ENCODE measurements around the gene CTNS. TPM values are rescaled to one million over a fixed set of nuclear protein-coding genes. Genes with fewer than 3 reads are reported as not detected.
A peak's percentile ranks its signal among the peaks of the same experiment; 100 is the strongest.

CTNS gene
- total RNA-seq, 2 donors from 2014 or later: 8.3 to 9.6 TPM

DNA sequence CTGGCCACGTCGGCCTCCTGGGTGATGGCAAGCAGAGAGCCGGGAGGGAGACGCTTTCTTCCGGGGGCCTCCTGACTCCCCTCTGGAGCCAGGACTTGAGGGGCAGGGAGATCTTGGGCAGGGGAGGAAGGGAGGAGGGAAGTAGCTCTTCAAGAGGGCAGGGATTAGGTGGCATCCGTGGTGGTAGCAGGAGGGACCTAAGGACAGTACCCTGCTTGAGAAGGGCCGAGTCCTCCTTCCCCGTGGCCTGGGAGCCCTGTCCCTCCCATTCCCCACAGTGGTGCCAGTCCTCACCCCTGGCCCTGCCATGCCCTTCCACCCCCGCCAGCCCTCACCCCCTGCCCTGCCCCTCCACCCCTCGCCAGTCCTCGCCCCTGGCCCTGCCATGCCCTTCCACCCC lies 19.2 kb downstream of the CTNS start:
- intact Hi-C loops (cut with DNase I): no loop called here
- ATAC-seq: no peak
- DNase-seq: no peak

DNA sequence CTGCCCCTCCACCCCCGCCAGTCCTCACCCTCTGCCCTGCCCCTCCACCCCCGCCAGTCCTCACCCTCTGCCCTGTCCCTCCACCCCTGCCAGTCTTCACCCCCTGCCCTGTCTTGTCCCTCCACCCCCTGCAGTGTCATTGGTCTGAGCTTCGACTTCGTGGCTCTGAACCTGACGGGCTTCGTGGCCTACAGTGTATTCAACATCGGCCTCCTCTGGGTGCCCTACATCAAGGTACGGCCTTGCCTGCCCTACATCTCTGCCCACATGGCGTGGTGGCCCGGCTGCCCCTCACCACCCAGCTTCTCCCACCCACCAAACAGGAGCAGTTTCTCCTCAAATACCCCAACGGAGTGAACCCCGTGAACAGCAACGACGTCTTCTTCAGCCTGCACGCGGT lies 19.8 kb downstream of the CTNS start:
- intact Hi-C loops (cut with DNase I): no loop called here

DNA sequence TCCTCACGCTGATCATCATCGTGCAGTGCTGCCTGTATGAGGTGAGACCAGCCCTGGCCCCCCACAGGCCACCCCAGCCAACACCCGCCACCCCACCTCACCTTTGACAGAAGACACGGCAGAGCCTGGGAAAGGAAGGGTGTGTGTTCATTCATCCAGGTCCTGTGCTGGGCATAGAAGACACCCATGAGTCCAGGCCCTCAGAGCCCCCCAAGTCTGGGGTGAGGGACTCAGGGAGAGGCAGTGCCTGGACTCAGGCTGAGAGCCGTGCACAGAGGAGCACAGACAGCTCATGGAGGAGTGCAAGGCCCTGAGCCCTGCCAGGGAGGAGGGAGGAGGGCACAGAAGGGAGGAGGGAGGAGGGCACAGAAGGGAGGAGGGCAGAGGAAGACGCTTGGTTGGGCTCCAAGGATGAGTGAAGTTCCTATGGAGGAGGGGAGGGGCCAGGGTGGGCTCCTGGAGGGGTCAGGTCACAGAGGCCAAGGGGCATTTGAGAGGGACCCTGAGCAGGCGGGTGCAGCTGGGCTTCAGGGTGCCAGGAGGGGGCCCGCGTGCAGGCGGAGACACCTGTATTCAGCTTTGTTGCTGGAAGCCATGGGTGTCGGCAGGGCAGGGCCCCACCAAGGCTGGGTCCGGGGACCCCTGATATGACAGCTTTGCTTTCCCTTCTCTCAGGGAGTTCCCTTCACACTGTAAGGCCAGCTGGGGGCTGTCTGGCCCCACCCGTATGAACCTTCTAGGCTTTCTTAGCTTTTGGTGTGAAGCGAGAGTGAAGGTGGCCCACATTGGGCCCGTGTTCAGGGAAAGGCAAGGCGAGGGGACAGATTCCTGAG lies 20.4 kb downstream of the CTNS start:
- no peak for DNase-seq
- no peak for ATAC-seq
- intact Hi-C loops (cut with DNase I): no loop called here

More for the DNA sequence above, 19.8 kb downstream of the CTNS start:
- no peak for DNase-seq
- ATAC-seq: no peak

DNA sequence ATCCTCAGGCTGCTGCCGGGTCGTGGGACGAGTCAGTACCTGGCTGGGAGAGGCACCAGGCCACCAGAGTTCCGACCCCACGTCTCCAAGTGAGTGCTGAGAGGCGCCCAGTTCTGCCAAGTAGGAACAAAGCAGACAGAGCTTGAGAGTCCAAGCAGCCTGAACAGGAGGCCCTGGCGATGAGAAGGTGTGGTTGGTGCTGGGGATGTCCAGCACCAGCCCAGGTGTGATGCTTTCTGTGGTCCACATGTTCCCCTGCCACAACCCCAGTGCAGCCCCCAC lies 21.0 kb downstream of the CTNS start:
- intact Hi-C loops (cut with DNase I): no loop called here
- DNase-seq (no peak), ATAC-seq (no peak)

DNA sequence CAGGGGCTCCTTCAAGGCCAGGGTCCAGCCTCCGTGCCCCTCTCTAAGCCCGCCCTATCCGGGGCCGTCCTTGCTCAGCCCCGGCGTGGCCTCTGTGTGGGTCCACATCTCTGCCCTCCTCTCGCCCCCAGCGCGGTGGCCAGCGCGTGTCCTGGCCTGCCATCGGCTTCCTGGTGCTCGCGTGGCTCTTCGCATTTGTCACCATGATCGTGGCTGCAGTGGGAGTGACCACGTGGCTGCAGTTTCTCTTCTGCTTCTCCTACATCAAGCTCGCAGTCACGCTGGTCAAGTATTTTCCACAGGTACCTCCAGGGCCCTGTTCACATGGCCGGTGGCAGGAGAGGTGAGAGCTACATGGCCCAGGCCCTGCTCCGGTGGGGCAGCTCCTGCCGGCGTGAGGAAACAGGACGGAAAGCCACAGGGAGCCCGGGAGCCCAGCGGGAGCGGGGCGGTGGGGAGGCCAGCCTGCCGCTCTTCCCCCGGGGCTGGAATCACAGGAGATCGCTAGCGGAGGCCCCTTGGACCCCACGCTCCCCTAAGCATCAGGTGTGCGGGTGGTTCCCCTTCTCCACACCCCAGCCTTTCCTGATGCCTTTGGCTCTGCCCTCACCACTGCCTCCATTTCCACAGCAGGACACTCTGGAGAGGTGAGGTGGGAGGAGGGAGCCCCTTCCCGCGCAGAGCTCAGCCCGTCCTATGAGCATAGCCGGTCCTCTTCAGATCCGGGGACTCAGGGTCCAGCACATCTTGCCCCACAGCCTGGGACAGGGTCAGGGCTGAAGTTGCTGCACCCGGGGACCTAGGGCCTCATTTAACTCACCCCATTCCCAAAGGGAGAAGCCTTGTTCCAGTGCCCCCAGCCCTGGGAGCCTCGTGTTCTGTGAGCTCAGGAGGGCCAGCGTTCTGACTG lies 21.6 kb downstream of the CTNS start:
- intact Hi-C loops (cut with DNase I): no loop called here
- DNase-seq (no peak), ATAC-seq (no peak)

DNA sequence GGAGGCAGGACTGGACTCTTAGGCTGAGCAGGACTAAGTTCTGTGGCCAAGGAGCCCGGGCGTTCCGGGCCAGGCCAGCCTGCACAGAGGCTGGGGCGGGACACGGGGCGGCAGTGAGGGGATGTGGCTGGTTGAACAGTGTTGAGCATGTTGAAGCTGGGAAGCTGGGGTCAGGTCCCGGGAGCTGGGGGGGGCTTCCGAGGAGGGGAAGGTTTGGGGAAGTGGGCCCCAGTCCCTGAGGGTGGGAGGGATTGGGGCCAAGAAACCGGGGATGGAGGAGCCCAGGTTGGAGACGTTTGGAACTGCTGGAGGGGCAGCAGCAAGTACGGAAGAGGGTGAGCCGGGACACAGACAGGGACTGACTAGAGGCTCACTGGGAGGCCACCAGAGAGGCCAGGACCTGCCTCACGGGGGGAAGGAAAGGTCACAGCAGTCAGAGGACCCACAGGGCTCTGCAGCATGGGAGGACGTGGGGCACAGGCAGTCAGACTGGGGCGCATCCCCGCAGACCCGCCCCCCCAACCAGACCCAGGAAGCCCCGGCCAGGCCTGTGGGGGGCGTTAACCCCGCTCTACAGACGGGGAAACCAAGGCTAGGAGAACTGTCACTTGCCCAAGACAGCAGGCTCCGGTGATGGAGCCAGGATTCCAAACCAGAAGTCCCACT lies 22.4 kb downstream of the CTNS start:
- intact Hi-C loops (cut with DNase I): no loop called here
- peak in 1 of 2 donors; percentile 3 for ATAC-seq

DNA sequence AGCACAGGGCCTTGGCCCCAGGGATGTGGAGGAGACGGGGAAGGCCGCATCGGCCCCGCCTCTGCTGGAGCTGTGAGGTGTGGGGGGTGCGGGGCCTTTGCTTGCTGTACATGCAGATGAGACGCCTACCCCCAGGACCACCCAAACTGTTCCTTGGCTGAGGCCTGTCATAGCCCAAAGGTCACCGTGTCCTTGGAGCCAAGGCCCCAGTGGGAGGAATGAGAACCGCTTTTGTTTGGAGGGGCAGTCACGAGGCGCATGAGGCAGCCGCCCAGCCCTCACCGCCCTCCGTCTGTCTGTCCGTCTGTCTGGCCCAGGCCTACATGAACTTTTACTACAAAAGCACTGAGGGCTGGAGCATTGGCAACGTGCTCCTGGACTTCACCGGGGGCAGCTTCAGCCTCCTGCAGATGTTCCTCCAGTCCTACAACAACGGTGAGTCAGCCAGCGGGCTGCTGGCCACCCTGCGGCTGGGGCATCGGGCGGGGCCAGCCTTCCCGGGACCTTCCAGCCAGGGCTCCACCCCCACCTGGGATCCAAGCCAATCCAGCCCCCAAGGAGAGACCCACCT lies 23.1 kb downstream of the CTNS start:
- peak; percentile 63 to 78 for ATAC-seq
- intact Hi-C loops (cut with DNase I): no loop called here

More for the DNA sequence above, 22.4 kb downstream of the CTNS start:
- no peak for DNase-seq

DNA sequence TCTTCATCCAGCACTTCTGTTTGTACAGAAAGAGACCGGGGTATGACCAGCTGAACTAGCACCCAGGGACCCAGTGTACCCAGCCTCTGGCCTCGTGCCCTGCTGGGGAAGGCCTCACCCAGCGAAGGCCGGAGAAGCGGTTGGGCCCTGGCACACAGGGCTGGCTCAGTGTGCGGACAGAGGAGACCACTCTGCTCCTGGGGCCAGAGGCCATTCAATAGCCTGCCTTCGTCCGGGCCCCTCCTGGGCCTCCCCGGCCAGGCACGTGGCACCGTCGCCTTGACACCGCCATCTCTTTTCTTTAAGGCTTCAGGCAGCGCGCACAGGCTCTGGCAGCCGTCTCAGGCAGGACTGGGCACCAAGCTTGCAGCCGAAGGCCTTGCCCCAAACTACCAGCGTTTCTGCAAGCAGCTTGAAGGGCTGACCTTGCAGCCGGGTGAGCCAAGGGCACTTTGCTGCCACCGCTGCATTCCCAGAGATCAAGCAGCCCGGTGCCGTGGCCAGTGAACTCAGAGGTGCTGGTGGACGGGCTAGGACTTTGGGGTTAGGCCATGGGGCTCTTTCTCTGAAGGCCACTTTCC lies 23.8 kb downstream of the CTNS start:
- intact Hi-C loops (cut with DNase I): no loop called here
- ATAC-seq (peak; percentile 22 to 24), DNase-seq (no peak)

More for the DNA sequence above, 23.1 kb downstream of the CTNS start:
- peak; percentile 84 for DNase-seq

DNA sequence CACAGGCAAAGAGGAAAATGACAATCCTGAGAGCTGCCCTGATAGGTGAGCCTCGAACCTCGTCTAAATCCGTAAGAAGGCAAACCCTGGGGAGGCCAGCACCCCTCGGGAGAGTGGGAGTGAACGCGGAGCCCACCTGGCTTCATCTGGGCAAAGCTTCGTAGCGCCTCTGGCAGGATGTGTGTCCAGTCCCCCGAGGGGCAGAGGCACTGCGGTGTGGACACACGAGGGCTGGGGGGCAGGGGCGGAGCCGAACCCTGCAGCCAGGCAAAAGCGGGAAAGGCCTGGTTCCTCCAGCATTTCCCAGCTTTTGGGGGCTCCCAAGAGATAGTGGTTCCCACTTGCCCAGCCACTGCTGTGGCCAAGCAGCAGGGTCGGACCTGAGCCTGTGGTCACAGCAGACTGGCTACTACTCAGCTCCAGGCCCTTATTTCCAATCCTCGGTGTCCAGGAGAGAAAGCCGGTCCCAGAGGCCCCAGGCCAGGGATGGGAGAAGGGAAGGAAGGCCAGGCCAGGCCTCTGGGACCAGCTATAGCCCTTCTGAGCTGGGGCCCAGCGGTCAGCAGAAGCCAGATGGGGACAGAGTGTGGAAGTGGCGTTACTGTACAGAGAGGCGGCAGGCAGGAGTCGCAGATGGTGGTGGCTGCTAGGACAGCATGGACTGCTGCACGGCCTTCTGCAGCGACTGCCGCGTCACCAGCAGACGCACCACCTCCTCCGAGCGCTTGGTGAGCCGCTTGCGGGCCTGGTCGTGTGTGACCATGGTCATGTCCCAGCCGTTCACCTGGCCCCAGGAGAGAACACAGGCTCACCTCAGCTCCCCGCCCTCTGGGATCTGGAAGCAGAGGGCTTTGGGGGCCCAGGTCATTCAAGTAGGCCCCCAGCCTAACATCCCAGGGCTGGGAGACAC lies 26.8 kb downstream of the CTNS start:
- no peak for ATAC-seq
- DNase-seq: no peak
- intact Hi-C loops (cut with DNase I): no loop called here

DNA sequence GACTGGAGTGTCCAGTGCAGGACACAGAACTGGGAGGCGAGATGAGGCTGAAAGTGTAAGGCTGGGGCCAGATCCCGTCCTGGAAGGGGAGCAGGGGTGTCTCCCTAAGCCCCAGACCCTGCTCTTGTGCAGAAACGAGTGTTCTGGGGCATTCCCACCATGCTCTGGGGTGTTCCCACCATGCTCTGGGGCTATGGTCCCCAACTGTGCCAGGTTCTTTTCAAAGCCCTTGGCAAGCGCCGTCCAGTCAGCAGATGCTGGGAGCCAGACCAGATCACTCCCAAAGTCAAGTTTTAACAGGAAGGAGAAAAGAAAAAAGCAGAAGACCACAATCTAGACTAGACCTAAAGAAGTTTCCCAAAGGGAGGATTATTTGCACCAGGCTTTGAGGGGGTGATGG lies 29.3 kb downstream of the CTNS start:
- intact Hi-C loops (cut with DNase I): no loop called here
- ATAC-seq (no peak), DNase-seq (no peak)

DNA sequence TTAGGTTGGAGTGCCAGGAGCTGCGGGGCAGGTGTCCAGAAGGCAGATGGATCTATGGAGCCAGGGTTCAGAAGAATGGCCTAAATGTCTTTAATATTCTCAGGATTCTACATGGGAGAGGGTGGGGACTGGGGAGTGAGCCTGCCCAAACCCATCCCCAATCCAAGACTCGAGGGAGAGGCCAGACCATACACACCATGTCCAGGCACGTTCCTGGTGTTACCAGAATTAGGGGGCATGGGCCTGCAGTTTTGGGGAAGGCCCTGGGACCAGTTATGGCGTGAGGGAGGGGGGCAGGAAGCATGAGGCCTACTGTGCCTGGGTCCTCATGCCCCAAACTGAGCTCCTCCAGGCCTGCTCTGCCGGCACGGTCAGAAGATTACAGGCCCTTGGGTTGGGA lies 30.0 kb downstream of the CTNS start:
- intact Hi-C loops (cut with DNase I): no loop called here
- DNase-seq: no peak
- no peak for ATAC-seq

DNA sequence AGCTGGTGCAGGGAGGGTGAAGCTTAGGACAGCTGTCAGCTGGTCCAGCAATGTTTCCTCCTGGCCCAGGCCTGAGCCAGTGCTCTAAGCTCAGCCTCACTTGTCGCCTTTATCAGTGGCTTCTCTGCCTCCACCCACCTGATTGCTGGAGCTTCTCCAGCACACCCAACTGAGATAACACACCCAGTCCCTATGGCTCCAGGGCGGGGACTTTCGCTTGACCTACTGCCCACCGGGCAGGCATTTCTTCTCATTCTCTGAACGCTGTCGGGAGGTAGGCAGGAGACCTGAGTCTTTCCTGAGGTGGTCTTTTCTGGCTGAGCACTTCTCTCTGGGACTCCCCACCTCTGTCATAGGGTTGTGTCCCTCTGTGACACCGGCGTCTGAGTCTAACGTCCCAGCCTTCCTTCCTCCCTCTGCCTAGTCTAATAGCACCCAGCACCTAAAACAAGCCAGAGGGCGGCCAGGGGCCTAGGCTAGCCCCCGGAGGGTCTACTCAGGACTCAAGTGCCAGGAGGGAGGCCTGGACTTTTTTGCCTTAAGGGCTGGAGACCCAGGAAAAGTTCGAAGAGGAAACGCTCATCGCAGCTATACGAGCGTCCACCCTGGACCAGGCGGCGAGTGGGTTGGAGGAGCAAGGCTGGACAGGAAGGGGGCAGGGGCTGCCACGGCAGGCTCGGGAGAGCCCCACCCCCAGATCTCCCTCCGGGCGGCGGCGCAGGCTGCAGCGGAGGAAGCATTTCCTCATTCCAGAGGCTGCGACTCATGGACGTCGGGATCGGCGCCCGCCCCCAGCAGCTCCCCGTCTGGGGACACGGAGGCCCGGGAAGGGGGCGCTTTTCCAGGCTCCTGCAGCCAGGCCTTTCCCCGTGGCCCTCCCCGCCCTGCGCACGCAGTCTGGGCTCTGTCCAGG lies 31.1 kb downstream of the CTNS start:
- DNase-seq: peak; percentile 94

DNA sequence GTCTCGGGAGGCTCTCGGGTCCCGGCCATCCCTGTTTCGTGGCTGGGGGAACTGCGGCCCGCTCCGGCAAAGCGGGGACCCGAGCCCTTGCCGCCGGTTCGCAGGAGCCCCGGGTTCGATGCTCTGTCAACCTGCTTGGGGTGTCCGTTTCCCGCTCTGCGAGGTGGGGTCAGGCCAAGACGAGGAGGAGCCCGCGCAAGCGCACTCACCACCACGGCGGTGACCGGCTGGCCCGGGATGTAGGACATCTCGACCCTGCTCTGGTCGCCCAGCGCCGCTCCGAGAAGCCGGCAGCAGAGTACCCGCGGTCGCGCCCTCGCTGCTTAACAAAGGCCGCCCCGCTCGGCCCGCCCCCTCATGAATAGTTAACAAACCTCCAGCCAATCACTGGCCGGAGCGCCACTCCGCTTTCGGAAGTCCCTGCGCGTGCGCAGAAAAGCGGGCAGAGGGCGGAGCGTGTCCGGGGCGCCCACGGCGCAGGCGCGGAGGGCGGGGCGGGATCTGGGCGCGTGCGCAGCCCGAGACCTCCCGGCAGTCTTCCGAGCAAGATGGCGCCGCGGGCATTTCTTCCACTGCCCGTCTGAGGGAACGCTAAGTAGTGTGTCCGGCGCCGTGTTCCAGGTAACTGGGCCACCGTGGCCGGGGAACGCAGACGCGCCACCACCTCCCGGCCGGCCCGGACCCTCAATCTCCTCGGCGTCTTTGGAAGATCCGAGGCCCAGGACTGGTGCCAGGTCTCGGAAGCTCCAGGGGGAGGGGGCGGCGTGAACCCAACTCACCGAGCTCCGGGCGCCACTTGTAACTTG lies 31.9 kb downstream of the CTNS start, which contains the start of the genes EMC6 and TAX1BP3:
Gene EMC6 (plus strand): TSS at position 534 of the 806 bp plus-strand sequence. CDS start 335 bp downstream, outside the sequence.
Gene TAX1BP3 (minus strand): TSS at position 300 of the 806 bp plus-strand sequence. CDS start 52 bp downstream, at position 248.
- DNase-seq (peak; percentile 99), ATAC-seq (peak; percentile 92 to 93)
- intact Hi-C loops (cut with DNase I): no loop called here

More for the DNA sequence above, 31.1 kb downstream of the CTNS start:
- peak; percentile 84 to 90 for ATAC-seq
- intact Hi-C loops (cut with DNase I): no loop called here

DNA sequence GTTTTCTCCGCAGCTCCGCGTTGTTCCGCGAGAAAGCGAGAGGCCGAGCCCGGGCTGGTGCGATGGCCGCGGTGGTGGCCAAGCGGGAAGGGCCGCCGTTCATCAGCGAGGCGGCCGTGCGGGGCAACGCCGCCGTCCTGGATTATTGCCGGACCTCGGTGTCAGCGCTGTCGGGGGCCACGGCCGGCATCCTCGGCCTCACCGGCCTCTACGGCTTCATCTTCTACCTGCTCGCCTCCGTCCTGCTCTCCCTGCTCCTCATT lies 32.5 kb downstream of the CTNS start:
- intact Hi-C loops (cut with DNase I): no loop called here
- no peak for ATAC-seq
- DNase-seq: no peak

DNA sequence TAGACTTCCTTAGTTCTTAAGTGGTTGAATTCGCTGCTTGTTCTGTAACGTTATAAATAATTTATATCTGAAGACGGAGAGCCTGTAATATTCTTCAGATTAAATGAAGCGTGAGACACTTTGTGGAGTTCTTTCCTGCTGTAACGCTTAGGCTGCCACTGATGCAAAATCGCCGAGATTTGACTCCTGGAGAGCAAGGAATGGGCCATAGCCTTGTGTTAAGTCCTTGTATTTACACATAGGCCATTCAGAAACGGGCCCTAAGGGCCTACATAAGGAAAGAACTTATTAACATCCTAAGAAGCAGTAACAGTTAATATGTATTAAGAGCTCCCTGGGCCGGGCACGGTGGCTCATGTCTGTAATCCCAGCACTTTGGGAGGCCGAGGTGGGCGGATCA lies 33.0 kb downstream of the CTNS start:
- ATAC-seq: no peak
- DNase-seq: no peak
- intact Hi-C loops (cut with DNase I): no loop called here

DNA sequence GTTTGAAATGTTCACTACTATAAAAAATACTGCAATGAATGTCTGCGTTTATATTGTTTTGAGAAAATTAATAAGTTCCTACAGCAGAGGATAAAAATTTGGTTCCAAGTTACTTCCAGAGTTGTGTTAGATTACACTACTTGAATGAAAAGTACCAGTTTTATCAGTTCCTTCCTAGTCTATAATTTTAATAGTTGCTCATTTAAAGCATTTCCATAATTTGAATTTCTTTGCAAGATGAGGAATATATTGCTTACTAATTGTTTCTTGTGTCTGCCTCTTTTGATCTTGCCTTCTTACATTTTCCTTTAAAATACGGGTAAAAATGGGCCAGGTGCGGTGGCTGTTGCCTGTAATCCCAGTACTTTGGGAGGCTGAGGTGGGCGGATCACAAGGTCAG lies 36.0 kb downstream of the CTNS start:
- intact Hi-C loops (cut with DNase I): no loop called here
- ATAC-seq: no peak
- no peak for DNase-seq
